CD4-positive, alpha-beta T cell treated with Interleukin-6 for 4 hours (primary cell): Measurements from ENCODE around the gene SHOC2.
A peak's percentile ranks its signal among the peaks of the same experiment; 100 is the strongest.
"Not testable (repeated sequence)": the region's sequence is repeated elsewhere in the genome, so short reads cannot be mapped to it uniquely, and the experiment has no call there.

Experiments
- DNase-seq: peaks from one replicate; pipeline ENCODE4 v3.0.0-alpha.2; 2020; ENCODE audit warnings: mixed read lengths

The SHOC2 gene

DNA sequence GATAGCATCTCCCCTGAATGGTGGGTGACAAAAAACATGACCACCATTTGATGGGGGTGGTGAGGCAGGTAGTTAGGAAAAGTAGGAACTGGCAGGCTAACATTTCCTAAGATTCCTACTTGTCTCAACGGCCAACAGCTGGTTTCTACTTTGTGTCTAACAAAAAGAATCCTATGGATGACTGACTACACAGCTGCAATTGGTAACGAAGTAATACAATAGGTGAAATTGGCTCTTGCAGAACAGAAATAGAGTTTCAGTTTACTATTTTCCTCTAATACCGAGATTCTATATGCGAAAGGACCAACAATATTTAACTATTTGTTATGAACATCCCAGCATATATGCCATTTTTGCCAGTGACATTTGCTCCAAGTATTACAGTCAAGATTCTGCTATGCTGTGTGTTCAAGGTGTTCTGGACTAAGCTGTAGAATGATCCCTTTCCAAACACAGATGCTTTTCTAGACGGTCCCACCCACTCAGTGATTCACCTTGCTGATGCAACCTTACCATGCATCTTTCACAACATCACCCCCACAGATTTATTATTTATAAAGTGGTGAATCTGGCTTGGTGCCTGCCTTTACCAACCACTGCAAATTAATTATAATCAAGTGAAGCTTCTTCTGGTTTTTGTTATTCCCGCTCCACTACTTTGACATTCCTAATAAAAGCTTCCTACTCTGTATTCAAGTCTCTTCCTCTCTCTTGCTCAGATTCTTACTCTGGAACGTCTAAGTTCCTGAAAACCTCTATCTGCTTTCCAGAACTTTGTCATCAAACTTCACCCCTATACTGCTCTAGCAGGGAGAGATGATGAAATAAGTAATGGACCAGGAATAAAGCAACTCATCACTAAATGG is 17.2 kb upstream of the SHOC2 start:
- DNase-seq: peak; percentile 20

DNA sequence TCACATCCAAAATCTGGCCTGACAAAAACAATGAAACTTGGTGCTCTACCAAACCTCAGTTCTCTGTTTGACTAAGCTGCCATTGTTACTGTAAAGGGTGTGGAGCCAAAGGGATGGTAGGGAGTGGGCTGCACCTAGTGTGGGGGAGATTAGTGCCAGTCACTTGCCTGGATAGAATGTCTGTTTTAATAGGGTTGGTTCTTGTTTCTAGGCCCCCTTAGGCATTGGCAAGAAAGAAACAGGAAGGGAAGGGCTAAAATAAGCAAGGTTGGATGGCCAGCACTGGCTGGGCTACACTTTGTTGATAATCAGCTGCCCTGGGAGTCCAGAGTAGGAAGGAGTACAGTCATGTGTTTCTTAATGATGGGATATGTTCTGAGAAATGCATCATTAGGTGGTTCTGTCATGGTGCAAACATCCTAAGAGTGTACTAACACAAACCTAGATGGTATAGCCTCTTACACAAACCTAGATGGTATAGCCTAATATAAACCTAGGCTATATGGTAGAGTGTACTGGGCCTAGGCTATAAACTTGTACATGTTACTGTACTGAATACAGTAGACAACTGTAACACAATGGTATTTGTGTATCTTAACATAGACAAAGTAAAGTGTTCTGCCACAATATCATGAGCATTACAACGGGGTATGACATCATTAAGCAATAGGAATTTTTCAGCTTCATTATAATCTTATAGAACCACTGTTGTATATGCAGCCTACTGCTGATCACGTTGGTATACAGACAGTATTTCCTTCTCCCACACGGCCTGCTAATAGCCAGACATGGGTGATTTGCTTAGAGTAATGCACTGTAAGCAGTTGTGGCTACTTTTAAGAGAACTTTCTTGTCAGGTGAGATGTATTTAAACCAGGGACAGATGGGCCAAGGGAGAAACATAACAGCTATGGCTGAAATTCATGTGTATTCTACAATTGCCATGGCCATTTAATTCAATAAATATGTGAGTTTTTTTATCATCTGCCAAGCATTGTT is 15.8 kb upstream of the SHOC2 start:
- no peak for DNase-seq

DNA sequence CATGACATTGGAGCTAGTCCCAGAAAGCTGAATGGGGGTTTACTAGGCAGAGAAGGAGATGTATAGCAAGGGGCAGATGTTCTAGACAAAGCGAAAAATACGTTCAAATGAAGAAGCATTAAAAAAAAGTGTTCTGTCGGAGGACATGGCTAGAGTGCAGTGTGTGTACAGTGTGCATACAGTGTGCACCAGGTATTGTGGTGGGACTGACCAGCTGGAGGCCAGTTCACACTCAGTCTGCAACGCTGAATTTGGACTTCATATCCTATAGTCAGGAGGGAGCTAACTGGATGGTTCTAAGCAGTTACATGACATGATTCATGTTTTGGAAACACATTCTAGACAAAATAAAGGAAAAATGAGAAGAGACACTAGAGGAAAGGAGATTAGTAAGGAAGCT is 9.3 kb upstream of the SHOC2 start:
- no peak for DNase-seq

DNA sequence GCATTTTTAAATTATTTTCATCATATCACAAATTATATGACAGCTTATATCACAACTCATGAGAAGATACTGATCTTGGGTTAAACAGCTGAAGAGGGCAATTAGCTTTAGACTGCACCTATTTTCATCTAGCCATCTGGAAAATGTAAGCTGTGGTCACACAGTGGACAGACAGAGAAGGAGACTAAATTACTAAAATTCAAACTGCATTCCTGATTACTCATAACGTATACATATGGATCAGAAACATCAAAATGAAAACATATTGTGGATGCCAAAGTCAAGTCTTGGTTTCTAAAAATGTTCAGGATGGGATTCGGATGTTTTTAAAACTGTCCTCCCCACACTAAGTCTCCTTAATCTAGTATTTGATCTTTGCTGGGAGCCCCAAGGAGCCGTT is 7.0 kb upstream of the SHOC2 start:
- no peak for DNase-seq

DNA sequence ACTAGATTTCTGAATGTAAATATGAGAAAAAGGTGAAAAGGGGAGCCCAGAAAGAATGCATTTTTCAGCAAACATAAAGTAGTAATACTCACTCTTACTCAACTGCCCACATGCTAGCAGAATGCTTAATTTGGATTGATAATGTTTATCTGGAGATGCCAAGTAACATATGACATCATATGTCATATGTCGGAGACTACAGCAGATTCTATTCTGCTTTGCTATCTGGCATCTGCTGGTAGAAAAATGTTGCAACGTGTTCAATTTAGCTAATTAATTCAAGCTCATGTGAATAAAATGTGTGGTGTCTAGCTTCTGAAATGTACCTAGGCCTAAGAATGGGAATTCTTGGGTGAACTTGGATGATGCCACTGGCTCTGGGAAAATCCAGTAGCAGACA is 5.0 kb upstream of the SHOC2 start:
- DNase-seq: no peak

DNA sequence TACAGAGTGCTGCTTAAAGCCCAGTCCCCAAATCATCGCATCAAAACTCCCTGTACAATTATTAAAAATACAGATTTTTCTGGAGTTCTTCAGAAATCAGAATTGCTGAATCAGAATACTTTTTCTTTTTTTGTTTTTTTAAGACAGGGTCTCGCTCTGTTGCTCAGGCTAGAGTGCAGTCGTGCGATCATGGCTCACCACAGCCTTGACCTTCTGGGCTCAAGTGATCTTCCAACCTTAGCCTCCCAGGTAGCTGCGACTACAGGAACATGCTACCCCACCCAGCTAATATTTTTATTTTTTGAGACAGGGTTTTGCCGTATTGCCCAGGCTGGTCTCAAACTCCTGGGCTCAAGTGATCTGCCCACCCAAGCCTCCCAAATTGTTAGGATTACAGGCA is 4.4 kb upstream of the SHOC2 start:
- no peak for DNase-seq

DNA sequence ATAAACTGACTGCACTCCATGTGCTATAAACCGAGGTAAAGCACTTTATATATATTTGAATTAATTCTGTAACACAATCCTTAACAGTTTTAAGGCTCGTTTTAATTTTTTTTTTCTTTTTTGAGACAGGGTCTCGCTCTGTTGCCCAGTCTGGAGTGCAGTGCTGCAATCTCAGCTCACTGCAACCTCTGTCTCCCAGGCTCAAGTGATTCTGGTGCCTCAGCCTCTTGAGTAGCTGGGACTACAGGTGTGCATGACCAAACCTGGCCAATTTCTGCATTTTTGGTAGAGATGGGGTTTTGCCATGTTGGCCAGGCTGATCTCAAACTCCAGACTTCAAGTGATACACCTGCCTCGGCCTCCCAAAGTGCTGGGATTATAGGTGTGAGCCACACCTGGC is 3.8 kb upstream of the SHOC2 start:
- DNase-seq: not testable (repeated sequence)

DNA sequence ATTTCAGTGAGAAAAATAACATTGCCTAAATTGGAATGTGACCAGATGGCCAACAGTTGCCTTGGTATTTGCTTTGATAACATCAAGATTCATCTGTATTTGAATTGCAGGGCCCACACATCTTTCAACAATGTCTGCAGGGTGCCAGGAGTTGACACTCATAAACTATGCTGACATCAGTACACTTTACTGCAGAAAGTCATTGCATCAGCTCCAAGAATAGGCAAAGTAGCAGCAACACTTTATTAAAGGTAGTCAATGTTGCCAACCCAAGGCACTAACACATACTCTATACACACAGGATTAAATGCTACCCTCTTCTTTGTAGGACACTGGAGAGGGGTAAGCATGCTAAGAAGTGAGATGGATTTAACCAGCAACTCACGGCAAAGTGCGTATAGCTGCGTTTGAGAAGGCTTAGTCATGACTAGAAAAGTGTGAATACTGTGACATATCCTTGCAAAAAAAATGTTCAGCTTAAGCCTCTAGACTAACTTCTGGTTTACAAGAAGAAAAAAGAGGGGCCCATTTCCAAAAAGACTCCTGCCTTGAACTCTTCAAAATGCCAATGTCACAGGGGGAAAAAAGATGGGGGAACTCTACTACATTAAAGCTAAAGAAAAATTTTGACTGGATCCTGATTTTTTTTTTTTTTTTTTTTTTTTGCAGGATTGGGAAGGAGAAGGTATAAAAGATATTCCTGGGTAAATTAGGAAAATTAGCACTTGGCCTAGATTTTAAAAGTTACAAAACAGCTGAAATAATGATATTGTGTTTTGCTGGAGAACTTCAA is 2.7 kb upstream of the SHOC2 start:
- no peak for DNase-seq

DNA sequence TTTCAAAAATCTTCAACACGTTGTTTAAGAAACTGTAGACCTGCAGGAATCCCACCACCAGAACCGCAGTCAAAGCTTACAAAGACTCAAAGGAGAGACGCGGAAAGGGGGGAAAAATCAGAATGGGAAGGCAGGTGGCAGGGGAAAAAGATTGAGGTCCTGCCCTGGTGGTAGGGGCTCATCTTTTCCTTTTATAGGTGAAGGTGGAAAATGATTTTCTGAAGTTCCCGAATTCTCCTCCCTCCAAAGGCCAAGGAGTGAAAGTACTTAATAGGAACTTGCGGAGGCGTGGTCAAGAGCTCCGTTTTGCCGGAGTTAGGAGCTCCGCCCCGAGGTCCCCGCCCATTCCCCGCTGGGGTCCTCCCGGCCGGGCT is 1.1 kb upstream of the SHOC2 start:
- DNase-seq: peak; percentile 93

DNA sequence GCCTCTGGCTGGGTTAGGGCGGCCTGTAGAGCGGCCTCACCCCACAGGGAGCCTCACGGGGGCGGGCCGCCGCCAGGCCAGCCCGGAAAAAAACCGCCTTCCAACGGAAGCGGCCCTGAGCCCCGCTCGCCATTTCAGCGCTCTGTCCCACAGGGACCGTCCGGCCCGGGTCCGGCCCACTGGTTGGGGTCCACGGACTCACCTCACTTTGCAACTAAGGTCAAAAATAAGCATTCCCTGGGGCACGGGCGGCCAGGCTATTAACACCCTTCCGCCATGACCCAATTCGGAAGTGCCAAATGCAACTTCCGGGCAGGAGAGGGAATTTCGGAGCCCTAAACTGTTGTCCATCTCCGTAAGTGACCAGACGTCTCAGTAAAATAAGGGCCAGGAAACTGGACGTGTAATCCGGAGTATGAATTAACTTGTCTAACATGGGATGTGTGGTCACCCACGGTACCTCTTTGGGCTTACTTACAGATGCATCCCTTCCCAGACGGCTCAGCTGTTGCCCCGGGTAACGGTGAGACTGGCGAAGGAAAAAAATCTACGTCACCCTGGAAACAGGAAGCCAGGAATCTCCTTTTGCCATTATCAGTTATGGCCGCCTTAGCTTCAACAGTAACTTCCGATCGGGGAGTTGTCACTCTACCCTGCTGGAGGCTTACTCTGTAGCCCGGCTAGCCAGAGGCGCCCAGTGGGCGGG is 608 bp upstream of the SHOC2 start, which contains the start of gene BBIP1:
BBIP1 (minus strand) TSS at position 538 of the 706 bp plus-strand sequence. CDS start 1,023 bp downstream, outside the sequence.
- DNase-seq: no peak

DNA sequence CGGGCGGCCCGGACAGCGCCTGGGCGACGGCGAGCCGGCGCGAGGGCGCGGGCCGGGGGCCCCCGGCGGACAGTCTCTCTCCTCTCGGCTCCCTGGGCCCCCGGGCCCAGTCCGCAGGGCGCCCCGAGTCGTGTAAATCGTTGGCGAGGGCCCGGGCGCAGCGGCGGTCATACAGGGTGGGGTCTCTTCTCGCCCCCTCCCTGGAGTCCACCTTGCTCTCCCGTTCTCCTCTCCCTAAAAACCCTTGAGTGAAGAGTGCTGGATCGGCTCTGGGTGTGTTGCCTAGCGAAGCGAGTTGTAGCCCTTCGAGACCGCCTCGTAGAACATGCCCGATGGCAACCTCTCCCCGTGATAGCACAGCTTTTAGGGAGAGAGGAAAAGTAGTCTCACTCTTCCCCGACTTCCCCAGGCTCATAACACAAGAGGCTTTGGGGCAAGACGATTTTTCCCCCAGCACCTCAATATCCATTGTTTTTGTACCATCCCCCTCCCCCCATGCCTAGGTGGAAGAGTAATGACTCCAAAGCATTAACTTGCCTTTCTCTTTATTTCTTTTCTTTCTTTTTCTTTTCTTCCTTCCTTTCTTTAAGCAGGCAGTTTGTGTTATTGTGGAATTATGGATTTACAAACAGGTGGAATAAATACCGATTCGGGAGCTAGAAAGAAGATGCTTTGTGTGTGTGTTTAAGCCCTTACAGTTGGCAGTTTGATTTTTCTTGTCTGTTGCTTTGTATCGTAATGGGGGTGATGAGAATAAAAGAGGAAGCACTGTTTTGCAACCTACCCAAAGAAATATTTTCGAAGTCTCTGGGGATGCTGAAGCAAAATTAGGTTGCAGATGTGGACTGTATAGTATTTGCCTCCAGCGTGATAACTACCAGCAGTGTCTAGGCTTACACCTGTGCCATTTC is 822 bp downstream of the SHOC2 start:
- no peak for DNase-seq

DNA sequence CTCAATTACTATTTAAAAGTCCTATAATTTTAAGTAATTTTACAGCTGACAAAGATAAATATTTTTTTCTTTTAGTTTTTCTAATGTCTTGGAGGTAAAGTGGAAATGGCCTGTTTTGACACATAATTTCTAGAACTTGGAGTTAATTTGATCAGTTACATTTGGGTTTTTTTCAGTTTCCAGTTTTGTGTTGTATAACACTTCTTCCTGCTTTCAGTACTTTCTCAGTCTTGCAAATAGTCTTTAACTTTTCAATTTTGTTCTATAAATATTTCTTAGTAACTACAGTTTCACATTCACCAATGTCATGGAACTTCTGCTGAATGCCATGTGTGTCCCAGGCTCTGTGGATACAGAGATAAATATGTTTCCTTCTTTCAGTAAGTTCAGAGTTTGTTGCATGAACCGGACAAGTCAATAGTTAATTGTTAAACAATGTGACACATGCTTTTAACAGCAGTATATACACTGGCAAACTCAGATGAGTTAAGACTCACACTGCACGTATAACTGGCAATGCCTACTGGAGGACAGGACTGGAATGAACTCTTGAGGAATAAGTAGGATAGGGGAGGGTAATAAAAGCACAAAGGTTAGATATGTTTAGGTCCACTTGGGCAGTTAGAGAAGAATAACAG is 4.6 kb downstream of the SHOC2 start:
- DNase-seq: no peak

DNA sequence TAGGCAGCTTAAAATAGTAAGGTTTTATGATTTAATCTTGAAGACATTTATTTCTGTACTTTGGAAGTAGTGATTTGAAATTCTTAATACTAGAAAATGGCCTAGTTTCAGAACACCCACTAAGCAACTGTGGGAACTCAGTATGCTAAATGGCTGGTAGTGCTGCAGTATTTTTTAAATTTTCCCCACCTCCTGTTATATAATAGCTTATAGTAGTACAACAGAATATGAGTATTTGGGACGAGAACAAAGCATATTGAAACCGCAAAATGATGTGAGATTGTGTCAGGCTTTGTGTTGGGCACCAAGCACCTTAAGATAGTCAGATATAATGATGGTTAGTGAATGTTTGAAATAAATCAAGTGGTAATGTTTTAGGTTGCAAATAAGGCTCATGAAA is 8.1 kb downstream of the SHOC2 start:
- no peak for DNase-seq

DNA sequence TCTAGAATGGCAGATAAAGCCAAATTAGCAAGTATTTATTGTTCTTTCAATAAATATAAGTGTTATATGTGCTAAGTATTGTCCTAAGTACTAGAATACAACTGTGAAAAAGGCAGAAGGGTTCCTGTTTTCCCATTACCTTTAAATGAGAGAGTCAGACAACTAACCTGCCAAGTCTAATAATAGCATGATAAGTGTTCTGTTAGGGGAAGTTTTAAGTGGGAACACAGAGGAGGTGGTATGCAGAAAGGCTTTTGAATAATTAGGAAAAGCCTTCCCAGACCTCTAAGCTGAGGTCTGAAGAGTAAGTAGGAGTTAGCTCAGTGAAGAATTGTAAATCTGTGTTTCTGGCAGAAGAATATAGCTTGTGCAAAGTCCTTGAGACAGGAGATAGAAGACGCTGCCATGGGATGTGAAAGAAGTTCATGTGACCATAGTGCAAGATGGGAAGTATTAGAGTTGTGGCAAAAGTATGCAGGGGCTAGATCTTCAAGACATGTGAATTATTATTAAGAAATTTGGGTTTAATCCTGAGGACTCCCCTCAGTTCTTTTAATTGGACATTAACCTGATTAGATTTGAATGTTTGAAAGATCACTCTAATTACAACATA is 12.5 kb downstream of the SHOC2 start:
- no peak for DNase-seq

DNA sequence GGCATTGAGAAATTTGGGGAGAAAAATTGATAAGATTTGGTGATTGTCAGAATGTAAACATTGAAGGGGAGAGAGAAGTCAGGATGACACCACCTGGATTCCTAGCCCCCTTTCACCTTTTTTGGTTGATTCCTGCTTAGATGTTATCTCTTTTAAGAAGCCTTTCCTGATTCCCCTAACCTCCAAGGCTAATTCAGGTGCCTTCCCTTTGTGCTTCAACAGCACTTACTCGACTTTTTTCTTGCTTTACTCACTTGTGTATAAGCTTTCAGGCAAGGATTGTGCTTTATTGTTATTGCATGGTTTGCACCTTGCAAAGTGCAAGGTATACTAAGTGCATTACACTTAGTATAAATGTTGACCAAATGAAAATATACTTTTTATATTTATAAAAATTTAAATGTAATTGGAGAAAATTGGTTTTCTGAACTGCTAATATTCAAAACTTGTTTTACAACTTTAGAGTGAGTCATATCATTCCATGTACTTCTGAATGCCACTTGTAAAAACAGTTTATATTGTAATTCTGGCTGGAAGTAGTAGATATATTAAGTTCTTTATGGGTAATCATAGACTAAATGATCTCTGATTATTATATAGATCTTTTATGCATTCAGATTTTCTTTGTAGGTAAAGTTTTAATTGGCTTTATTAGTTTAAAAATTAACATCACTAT is 13.2 kb downstream of the SHOC2 start:
- no peak for DNase-seq

DNA sequence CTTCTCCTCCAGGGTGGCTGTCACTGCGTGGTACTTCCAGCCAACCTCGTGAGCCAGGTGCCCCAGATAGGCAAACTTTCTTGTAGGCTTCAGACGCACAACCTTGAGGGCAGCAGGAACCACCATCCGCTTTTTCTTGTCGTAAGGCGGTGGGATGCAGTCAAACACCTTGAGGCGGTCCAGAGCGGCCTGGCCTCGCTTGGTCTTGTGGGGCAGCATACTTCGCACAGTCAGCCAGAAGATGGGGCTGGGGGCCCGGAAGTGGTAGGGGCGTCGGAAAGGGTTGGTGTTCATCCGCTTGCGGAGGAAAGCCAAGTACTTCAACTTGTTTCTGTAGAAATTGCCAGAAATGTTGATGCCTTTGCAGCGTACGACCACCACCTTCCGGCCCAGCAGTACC is 17.4 kb downstream of the SHOC2 start:
- no peak for DNase-seq

DNA sequence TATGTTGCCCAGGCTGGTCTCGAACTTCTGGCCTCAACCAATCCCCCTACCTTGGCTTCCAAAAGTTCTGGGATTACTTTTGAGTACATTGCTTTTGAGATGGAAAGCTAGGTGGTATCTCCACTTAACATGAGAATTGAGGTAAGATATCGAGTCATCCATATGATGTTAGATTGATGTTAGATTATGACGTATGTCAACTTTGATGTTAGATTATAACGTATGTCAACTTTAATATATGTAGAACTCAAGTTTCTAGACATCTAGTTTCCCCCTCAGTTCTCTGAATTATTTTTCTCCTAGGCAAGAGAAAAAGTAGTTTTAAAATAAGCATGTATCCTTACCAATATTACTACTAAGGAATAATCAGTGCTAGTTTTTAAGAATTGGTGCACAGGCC is 20.0 kb downstream of the SHOC2 start:
- no peak for DNase-seq

DNA sequence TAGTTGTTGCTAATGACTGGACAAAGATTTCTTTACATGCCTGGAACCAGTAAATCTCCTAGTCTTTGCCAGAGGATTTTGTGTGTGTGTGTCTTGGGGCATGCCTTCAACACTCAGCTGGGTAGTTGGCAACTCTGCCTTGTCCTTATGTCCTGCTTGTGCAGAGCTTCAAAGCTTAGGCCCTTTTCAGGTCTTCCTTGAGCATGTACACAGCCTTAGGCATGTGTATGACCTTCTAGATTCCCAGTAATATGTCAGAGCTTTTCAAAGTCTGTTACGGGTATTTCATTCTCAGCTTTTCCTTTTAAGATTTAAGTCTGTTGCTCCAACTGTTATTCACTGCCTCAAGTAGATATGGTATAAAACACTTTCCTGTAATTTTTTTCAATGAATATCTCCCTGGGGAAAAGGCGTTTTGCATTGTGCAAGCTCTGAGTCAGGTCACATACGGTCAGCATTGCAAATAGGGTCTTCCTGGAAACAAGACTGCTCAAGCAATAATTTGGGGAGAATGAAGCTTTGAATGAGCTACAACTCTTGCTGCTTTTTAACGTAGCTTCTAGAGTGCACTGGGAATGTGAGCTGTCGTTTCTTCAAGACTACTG is 25.5 kb downstream of the SHOC2 start:
- DNase-seq: no peak

DNA sequence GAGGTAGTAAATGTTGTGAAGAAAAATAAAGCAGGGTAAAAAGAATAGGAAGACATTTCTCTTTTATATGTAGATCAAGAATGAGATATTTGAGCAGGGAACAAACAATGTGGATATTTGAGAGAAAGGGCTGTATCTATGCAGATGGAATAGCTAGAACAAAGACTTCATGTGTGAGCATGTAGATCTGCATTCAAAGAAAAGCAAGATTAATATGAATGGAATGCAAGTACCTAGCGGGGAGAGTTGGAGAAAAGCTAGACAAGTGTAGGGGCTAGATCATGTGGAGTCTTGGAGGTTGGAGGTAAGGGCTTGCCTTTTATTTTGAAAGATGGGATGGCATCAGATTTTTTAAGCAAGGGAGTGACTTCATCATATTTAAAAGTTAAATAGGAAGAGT is 27.1 kb downstream of the SHOC2 start:
- no peak for DNase-seq
